GM20000 (cell line): ENCODE data around the gene FAM229B.
"Not testable (repeated sequence)": the region's sequence is repeated elsewhere in the genome, so short reads cannot be mapped to it uniquely, and the experiment has no call there.

Experiments
- DNase-seq: peaks from one replicate; pipeline ENCODE4 v3.0.0; 2012; ENCODE audit warnings: low spot score
- TF ChIP-seq, protein P1 (sequence below): IDR thresholded peaks from 2 replicates; pipeline ENCODE4 v1.5.1; 2012; ENCODE audit warnings: mild to moderate bottlenecking, control low read depth; ENCODE audit errors: extremely low read depth, missing control alignments

FAM229B gene

DNA sequence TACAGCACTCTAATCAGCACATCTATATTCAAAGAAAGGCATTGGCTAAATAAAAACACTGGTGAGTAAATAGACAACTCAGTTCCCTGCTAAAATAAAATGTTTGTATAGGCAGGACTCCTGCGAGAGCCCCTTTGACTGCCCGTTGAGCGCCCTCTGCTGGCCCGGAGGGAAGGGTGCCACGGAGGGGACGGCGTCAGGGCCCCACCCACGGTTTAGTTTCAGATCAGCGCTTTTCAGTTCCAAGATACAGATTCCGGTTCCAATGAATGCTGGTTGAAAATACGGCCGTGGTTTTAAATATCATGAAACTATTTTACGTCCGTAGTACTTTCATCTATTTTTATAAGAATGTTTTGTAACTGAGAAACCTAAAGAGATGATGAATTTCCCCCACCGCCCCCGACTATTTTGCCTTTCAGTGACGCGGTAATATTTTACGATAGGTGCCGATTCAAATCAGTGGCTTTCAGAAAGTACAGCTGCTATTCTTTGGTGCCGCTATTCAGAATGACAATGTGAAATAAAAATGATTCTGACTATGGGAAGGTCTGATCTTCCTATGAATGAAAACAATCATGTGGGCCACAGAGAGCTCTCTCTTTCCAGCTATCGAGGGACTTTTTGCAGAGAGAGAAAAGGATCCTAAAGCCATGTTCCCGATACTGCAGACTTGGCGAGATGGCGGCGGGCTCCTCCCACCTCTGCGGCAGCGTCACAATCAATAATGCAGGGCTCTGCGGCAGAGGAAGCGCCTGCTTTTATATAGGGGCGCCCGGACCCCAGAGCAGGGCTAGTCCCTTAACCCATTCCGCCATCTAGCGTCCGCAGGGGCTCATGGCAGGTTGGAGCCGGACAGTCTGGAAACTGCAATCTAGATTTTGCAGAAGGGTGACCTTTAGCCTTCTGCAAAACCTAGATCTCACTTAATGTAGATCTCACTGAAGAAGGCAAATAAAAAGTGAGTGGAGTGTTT lies 44.1 kb upstream of the FAM229B start:
- TF ChIP-seq, protein P1, sequence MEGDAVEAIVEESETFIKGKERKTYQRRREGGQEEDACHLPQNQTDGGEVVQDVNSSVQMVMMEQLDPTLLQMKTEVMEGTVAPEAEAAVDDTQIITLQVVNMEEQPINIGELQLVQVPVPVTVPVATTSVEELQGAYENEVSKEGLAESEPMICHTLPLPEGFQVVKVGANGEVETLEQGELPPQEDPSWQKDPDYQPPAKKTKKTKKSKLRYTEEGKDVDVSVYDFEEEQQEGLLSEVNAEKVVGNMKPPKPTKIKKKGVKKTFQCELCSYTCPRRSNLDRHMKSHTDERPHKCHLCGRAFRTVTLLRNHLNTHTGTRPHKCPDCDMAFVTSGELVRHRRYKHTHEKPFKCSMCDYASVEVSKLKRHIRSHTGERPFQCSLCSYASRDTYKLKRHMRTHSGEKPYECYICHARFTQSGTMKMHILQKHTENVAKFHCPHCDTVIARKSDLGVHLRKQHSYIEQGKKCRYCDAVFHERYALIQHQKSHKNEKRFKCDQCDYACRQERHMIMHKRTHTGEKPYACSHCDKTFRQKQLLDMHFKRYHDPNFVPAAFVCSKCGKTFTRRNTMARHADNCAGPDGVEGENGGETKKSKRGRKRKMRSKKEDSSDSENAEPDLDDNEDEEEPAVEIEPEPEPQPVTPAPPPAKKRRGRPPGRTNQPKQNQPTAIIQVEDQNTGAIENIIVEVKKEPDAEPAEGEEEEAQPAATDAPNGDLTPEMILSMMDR, result peak; percentile 95
- peak; percentile 88 for DNase-seq

DNA sequence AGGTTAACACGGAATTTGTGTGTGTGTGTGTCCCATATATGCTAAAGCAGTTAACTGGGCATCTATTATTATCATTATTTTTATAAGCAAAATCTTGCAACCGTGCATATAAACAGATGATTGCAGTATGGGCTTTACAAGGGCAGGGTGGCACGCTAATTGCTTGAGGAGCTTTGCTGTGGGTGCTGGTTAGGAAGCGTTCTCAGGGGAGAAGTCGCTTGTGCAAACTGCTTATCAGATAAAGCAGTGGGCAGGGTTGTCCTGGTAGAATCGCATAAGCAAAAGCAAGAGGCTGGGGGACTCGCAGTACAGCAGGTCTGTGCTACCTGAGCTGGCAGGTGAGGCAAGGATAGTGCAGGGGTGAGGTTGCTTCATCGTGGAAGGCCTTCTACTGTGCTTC lies 43.2 kb upstream of the FAM229B start:
- TF ChIP-seq, protein P1, result no peak
- no peak for DNase-seq

DNA sequence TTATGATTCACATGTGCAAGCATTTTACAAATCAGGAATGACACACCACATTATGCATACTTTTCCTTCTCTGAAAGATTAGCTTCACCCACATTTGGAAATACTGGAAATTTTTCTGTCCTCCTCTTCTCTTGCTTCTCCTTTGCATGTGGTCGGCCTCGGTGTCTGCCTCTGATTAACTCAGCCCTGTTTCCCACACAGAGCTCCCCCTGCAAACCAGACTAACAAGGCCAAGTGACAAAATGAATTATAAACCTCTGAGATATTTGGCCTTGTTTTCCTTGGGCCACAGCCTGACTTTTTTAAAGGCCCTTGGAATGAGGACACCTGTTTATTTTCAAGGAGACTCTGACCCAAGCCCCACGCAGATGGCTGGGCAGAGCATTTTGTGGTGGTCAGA lies 42.5 kb upstream of the FAM229B start:
- DNase-seq, result no peak
- TF ChIP-seq, protein P1, result no peak

DNA sequence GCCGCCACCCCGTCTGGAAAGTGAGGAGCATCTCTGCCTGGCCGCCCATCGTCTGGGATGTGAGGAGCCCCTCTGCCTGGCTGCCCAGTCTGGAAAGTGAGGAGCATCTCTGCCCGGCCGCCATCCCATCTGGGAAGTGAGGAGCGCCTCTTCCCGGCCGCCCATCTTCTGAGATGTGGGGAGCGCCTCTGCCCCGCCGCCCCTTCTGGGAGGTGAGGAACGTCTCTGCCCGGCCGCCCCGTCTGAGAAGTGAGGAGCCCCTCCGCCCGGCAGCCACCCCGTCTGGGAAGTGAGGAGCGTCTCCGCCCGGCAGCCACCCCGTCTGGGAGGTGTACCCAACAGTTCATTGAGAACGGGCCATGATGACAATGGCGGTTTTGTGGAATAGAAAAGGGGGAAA lies 39.9 kb upstream of the FAM229B start:
- not testable (repeated sequence) for DNase-seq

DNA sequence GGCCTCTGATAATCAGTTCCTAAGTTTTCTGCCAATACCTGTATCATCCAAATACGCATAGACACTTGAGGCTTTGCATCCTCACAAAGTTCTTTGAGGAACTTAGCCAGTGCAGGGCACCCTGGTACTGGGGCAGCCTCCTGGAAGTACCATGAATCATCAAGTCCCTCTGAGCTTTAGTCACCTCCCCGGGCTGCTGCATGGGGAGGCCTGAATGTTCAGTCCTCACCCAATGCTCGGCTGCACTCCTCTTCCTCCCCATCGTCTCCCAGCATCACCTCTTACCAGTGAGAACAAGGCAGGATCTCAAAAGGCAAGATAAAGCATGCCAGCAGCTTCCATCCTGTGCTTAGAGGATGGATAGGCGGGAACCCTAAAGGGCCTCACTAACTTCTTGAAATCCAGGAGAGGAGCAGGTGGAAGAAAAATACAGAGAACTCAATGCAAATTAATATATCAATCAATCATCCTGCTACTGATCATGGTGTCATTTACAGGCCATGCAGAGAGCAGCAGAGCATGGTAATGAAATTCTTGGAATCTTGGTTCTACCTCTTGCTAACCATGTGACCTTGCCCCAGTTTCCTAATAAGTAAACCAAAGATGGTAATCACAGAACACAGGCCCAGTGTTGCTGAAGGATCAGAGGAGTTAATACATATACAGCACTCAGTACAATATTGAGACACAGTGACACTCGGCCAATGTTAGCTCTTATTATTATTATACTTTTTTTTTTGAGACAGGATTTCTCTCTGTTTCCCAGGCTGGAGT lies 38.2 kb upstream of the FAM229B start:
- DNase-seq, result no peak
- TF ChIP-seq, protein P1, result no peak

DNA sequence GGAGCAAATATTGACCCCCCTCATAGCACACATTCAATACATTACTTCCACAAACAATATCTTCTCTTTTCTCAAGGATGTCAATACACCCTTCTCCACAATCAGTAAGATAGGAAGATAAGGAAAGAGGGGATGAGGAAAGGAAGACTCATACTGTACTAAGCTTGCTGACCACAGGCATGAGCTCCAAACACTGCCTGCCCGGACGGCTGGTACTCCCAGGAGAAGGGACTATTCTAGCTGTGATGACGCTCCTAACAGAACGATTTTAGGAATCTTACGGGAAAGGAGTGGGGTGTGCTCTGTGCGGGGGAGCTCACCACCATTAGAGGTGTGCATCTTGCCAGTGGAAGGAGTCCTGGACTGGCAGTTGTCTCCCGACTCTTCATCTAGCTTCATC lies 37.4 kb upstream of the FAM229B start:
- DNase-seq, result no peak
- TF ChIP-seq, protein P1, result no peak

DNA sequence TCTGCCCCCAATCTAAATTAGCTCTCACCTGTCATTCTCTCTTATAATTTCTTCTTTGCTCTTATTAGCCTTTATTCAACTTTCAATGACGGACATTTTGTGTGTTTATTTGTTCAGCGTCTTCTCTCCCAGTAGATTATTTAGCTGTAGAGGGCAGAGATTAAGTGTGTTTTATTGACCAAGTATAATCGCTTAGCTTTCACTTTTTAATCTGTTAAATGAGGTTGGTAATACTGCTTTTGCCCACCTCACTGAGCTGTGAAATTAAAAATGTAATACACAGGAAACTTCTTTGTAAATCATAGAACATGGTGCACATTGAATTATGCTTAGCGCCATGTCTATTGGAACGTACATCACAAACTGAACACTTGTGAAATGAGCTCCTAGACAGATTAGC lies 37.0 kb upstream of the FAM229B start:
- DNase-seq, result no peak
- TF ChIP-seq, protein P1, result no peak

DNA sequence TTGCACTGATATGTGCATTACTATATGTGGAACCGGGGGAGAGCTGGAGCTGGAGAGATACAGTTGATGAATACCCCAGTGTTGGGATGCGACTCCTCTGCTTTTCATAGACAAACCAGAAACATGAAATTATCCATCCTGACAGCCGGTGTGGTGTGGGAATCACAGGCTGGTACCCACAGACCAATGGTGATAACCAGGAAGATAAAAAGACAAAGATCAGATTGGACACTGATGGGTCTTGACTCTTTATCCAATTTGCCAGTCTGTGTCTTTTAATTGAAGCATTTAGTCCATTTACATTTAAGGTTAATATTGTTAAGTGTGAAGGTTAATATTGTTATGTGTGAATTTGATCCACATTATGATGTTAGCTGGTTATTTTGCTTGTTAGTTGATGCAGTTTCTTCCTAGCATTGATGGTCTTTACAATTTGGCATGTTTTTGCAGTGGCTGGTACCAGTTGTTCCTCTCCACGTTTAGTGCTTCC lies 36.1 kb upstream of the FAM229B start:
- DNase-seq, result not testable (repeated sequence)
